ENCODE data around the gene WDR46.

- TF ChIP-seq CTCF (IDR thresholded peaks at IDR 0.05): no peak
- no peak for TF ChIP-seq POLR2A (IDR thresholded peaks at IDR 0.05)
Measured at GRCh38 chr6:33292996-33293682, 4.1 kb upstream of the WDR46 start.
